Effector memory CD4-positive, alpha-beta T cell (primary cell): ENCODE results near the gene RNF125.
A peak's percentile ranks its signal among the peaks of the same experiment; 100 is the strongest.

ENCODE experiments used
- DNase-seq, 3 donors: peaks; one replicate each; pipeline ENCODE4 v3.0.0-alpha.2; 2020
- H3K27ac ChIP-seq: 2 replicates; pipeline ENCODE4 v1.7.0; 2013; ENCODE audit warnings: mild to moderate bottlenecking, low read length, moderate library complexity; ENCODE audit not compliant: insufficient read depth, poor library complexity, severe bottlenecking
- H3K27me3 ChIP-seq: replicated peaks from 2 replicates; pipeline ENCODE4 v1.7.0; 2013; ENCODE audit warnings: mild to moderate bottlenecking, low read length; ENCODE audit not compliant: insufficient read depth, control insufficient read depth, poor library complexity, severe bottlenecking
- H3K36me3 ChIP-seq: 2 replicates; pipeline ENCODE4 v1.7.0; 2013; ENCODE audit warnings: mild to moderate bottlenecking, low read length, moderate library complexity; ENCODE audit not compliant: control insufficient read depth, insufficient read depth
- H3K4me1 ChIP-seq: 2 replicates; pipeline ENCODE4 v1.7.0; 2013; ENCODE audit warnings: low read length, mild to moderate bottlenecking; ENCODE audit not compliant: control insufficient read depth, insufficient read depth, poor library complexity, severe bottlenecking
- H3K4me3 ChIP-seq: 2 replicates; pipeline ENCODE4 v1.7.0; 2013; ENCODE audit warnings: low read length, low read depth, mild to moderate bottlenecking; ENCODE audit not compliant: insufficient read depth, poor library complexity, severe bottlenecking
- H3K9me3 ChIP-seq: 2 replicates; pipeline ENCODE4 v1.7.0; 2013; ENCODE audit warnings: mild to moderate bottlenecking, low read length, moderate library complexity; ENCODE audit not compliant: control insufficient read depth

The RNF125 gene

GRCh38 chr18:32048507-32049091, 30.0 kb downstream of the RNF125 start:
- peaks cover 17% of the 10 kb centered on the region for H3K36me3 ChIP-seq

GRCh38 chr18:32049393-32050171, 31.0 kb downstream of the RNF125 start:
- Histone ChIP-seq H3K36me3 (peaks cover 18% of the 10 kb centered on the region), H3K4me3 (peak overlapping the region; percentile 13), H3K27ac (peak overlapping the region; percentile 59), H3K27me3 (no peaks in the 10 kb centered on the region), H3K9me3 (no peaks in the 10 kb centered on the region), H3K4me1 (peaks cover 22% of the 10 kb centered on the region)
- peak; percentile 12 to 38 (median 31) for DNase-seq

More at GRCh38 chr18:32048507-32049091, 30.0 kb downstream of the RNF125 start:
- peak overlapping the region; percentile 13 for H3K4me3 ChIP-seq
- no peaks in the 10 kb centered on the region for H3K27me3 ChIP-seq
- H3K4me1 ChIP-seq: peaks cover 22% of the 10 kb centered on the region
- no peaks in the 10 kb centered on the region for H3K9me3 ChIP-seq
- DNase-seq: no peak
- H3K27ac ChIP-seq: peak overlapping the region; percentile 59

GRCh38 chr18:32056613-32057358, 38.2 kb downstream of the RNF125 start:
- no peaks in the 10 kb centered on the region for H3K27me3 ChIP-seq
- DNase-seq: no peak
- no peak overlapping the region for H3K27ac ChIP-seq
- H3K4me1 ChIP-seq: no peaks in the 10 kb centered on the region
- no peaks in the 10 kb centered on the region for H3K9me3 ChIP-seq
- H3K36me3 ChIP-seq: peaks cover 15% of the 10 kb centered on the region
- H3K4me3 ChIP-seq: no peak overlapping the region

GRCh38 chr18:32057624-32058165, 39.1 kb downstream of the RNF125 start:
- no peaks in the 10 kb centered on the region for H3K4me1 ChIP-seq
- no peak for DNase-seq
- no peak overlapping the region for H3K27ac ChIP-seq
- no peaks in the 10 kb centered on the region for H3K9me3 ChIP-seq
- H3K4me3 ChIP-seq: no peak overlapping the region
- no peaks in the 10 kb centered on the region for H3K27me3 ChIP-seq
- peaks cover 12% of the 10 kb centered on the region for H3K36me3 ChIP-seq

GRCh38 chr18:32060026-32060425, 41.4 kb downstream of the RNF125 start:
- DNase-seq: no peak
- H3K4me1 ChIP-seq: no peaks in the 10 kb centered on the region
- H3K27me3 ChIP-seq: no peaks in the 10 kb centered on the region
- no peak overlapping the region for H3K4me3 ChIP-seq
- H3K36me3 ChIP-seq: peaks cover 10% of the 10 kb centered on the region
- no peaks in the 10 kb centered on the region for H3K9me3 ChIP-seq
- H3K27ac ChIP-seq: no peak overlapping the region

- H3K4me3 ChIP-seq: no peak overlapping the region
- H3K9me3 ChIP-seq: no peaks in the 10 kb centered on the region
- DNase-seq: no peak
- H3K36me3 ChIP-seq: peaks cover 33% of the 10 kb centered on the region
- H3K27ac ChIP-seq: no peak overlapping the region
- no peaks in the 10 kb centered on the region for H3K4me1 ChIP-seq
- H3K27me3 ChIP-seq: no peaks in the 10 kb centered on the region
These were observed 48.9 kb downstream of the RNF125 start for GRCh38 chr18:32067375-32068167.

- H3K27ac ChIP-seq: no peak overlapping the region
- H3K9me3 ChIP-seq: no peaks in the 10 kb centered on the region
- no peaks in the 10 kb centered on the region for H3K27me3 ChIP-seq
- no peak for DNase-seq
- no peak overlapping the region for H3K4me3 ChIP-seq
- no peaks in the 10 kb centered on the region for H3K4me1 ChIP-seq
- peaks cover 26% of the 10 kb centered on the region for H3K36me3 ChIP-seq
These were observed 53.7 kb downstream of the RNF125 start for GRCh38 chr18:32072321-32072720.

GRCh38 chr18:32074206-32074605, 55.6 kb downstream of the RNF125 start:
- Histone ChIP-seq H3K4me3 (no peak overlapping the region), H3K36me3 (peaks cover 10% of the 10 kb centered on the region), H3K4me1 (no peaks in the 10 kb centered on the region), H3K27ac (no peak overlapping the region), H3K27me3 (no peaks in the 10 kb centered on the region), H3K9me3 (no peaks in the 10 kb centered on the region)
- DNase-seq: no peak

GRCh38 chr18:32078845-32079244, 60.2 kb downstream of the RNF125 start:
- no peak for DNase-seq
- Histone ChIP-seq H3K27ac (no peak overlapping the region), H3K27me3 (no peaks in the 10 kb centered on the region)

More at GRCh38 chr18:32078845-32079244, 60.2 kb downstream of the RNF125 start:
- Histone ChIP-seq H3K4me3 (no peak overlapping the region), H3K9me3 (no peaks in the 10 kb centered on the region), H3K36me3 (peaks cover 5% of the 10 kb centered on the region), H3K4me1 (no peaks in the 10 kb centered on the region)
